ENCODE measurements around the gene ZNF367. TPM values are rescaled to one million over a fixed set of nuclear protein-coding genes. Genes with fewer than 3 reads are reported as not detected.

Gene ZNF367
- total and polyA plus RNA-seq, 4 donors = 1.0 to 3.3 (median 2.1) TPM

DNA sequence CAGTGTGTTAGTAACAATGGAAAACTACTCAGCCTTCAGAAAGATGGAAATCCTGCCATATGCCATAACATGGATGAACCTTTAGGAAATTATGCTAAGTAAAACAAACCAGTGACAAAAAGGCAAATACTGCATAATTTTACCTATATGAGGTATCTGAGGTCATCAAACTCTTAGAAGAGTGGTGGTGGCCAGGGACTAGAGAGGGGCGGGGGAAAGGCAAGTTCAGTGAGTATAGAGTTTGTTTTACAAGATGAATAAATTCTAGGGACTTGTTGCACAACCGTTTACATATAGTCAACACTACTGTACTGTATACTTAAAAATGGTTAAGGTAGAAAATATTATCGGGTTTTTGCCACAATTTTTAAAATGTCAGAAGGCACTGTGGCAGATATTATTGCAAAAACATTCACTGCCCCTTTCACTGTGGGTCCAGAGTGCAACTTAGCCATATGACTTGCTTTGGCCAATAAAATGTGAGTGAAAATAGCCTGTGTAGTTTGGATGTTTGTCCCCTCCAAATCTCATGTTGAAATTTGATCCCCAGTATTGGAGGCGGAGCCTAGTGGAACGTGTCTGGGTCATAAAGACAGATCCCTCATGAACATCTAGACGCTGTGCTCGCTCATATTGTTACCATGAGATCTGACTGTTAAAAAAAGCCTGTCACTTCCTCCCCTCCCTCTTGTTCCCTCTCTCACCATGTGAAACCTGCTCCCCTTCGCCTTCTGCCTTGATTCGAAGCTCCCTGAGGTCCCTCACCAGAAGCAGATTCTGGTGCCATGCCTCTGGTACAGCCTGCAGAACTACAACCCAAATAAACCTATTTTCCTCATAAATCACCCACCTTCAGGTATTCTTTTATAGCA lies 9.5 kb downstream of the ZNF367 start:
- no peak overlapping the region for H3K9ac ChIP-seq (ENCODE audit: insufficient read depth in 1 of 2, low read length in 2 of 2)
- no peaks in the 10 kb centered on the region for H3K27me3 ChIP-seq (ENCODE audit: control insufficient read depth in 3 of 3, insufficient read depth in 3 of 3, low read length in 2 of 3)
- no peak overlapping the region for H3K4me3 ChIP-seq
- TF ChIP-seq, protein P1, sequence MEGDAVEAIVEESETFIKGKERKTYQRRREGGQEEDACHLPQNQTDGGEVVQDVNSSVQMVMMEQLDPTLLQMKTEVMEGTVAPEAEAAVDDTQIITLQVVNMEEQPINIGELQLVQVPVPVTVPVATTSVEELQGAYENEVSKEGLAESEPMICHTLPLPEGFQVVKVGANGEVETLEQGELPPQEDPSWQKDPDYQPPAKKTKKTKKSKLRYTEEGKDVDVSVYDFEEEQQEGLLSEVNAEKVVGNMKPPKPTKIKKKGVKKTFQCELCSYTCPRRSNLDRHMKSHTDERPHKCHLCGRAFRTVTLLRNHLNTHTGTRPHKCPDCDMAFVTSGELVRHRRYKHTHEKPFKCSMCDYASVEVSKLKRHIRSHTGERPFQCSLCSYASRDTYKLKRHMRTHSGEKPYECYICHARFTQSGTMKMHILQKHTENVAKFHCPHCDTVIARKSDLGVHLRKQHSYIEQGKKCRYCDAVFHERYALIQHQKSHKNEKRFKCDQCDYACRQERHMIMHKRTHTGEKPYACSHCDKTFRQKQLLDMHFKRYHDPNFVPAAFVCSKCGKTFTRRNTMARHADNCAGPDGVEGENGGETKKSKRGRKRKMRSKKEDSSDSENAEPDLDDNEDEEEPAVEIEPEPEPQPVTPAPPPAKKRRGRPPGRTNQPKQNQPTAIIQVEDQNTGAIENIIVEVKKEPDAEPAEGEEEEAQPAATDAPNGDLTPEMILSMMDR (IDR thresholded peaks at IDR 0.05; ENCODE audit: control extremely low read depth, extremely low read depth) = no peak
- H3K36me3 ChIP-seq (ENCODE audit: control insufficient read depth in 4 of 4, insufficient read depth in 4 of 4, low read length in 4 of 4) = peaks cover 0 to 6% (median 0%) of the 10 kb centered on the region in 4 donors
- no peak overlapping the region for H3K27ac ChIP-seq (ENCODE audit: low read depth in 1 of 2, low read length in 1 of 2)
- ATAC-seq (ENCODE audit: insufficient read depth, low FRiP score) = no peak
- H3K4me1 ChIP-seq (ENCODE audit: control insufficient read depth in 5 of 5, insufficient read depth in 5 of 5, low read length in 5 of 5) = no peaks in the 10 kb centered on the region
- H3K9me3 ChIP-seq (ENCODE audit: control insufficient read depth in 4 of 4, insufficient read depth in 3 of 4, low read length in 3 of 4) = no peaks in the 10 kb centered on the region
- 80 to 81% methylated on average over 9 of the region's 9 CpGs for WGBS, 2 donors
- no peak for DNase-seq

DNA sequence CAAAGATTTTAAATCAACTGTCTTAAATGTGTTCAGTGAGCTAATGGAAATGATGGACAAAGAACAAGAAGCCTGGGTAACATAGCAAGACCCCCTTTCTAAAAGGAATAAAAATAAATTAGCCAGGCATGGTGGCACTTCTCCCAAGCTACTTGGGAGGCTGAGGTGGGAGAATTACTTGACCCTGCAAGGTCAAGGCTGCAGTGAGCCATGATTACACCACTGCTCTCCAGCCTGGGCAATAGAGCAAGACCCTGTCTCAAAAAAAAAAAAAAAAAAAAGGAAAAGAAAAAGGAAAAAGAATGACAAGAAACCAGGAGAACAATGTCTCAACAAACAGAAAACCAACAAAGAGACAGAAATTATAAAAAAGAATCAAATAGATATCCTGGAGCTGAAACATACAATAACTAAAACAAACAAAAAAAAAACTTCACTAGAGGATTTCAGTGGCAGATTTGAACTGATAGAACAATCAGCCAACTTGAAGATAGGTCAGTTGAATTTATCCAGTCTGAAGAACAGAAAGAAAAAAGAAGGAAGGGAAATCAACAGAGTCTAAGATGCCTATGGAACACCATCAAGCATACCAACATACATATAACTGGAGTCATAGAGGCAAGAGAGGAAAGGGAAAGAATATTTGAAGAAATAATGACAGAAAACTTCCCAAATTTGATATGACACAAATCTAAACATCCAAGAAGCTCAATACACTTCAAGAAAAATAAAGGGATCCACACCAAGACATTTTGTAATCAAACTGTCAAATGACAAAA lies 17.8 kb downstream of the ZNF367 start:
- Histone ChIP-seq H3K27ac (ENCODE audit: low read depth in 1 of 2, low read length in 1 of 2) (no peak overlapping the region), H3K4me3 (no peak overlapping the region), H3K36me3 (ENCODE audit: control insufficient read depth in 4 of 4, insufficient read depth in 4 of 4, low read length in 4 of 4) (peaks cover 0 to 5% (median 0%) of the 10 kb centered on the region in 4 donors), H3K27me3 (ENCODE audit: control insufficient read depth in 3 of 3, insufficient read depth in 3 of 3, low read length in 2 of 3) (no peaks in the 10 kb centered on the region), H3K4me1 (ENCODE audit: control insufficient read depth in 5 of 5, insufficient read depth in 5 of 5, low read length in 5 of 5) (peaks cover 0 to 5% (median 0%) of the 10 kb centered on the region in 5 donors), H3K9me3 (ENCODE audit: control insufficient read depth in 4 of 4, insufficient read depth in 3 of 4, low read length in 3 of 4) (no peaks in the 10 kb centered on the region), H3K9ac (ENCODE audit: insufficient read depth in 1 of 2, low read length in 2 of 2) (no peak overlapping the region)
- ATAC-seq (ENCODE audit: insufficient read depth, low FRiP score) = no peak
- DNase-seq = no peak
- TF ChIP-seq, protein P1 (IDR thresholded peaks at IDR 0.05; ENCODE audit: control extremely low read depth, extremely low read depth) = no peak

DNA sequence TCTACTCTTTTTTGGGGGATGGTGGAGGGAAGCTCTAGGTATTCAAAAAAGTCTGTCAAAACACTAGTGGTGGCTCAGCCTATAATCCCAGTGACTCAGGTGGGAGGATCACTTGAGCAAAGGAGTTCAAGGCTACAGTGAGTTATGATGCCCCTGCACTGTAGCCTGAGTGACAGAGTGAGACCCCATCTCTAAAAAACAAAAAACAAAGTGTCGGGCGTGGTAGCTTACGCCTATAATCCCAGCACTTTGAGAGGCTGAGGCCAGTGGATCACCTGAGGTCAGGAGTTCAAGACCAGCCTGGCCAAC lies 18.9 kb downstream of the ZNF367 start:
- no peak for ATAC-seq (ENCODE audit: insufficient read depth, low FRiP score)
- H3K36me3 ChIP-seq (ENCODE audit: control insufficient read depth in 4 of 4, insufficient read depth in 4 of 4, low read length in 4 of 4) = peaks cover 0 to 5% (median 0%) of the 10 kb centered on the region in 4 donors
- no peak for DNase-seq
- peaks cover 0 to 5% (median 0%) of the 10 kb centered on the region in 5 donors for H3K4me1 ChIP-seq (ENCODE audit: control insufficient read depth in 5 of 5, insufficient read depth in 5 of 5, low read length in 5 of 5)
- no peak overlapping the region for H3K27ac ChIP-seq (ENCODE audit: low read depth in 1 of 2, low read length in 1 of 2)
- no peak overlapping the region for H3K9ac ChIP-seq (ENCODE audit: insufficient read depth in 1 of 2, low read length in 2 of 2)
- H3K27me3 ChIP-seq (ENCODE audit: control insufficient read depth in 3 of 3, insufficient read depth in 3 of 3, low read length in 2 of 3) = no peaks in the 10 kb centered on the region
- TF ChIP-seq, protein P1 (IDR thresholded peaks at IDR 0.05; ENCODE audit: control extremely low read depth, extremely low read depth) = no peak
- 85 to 87% methylated on average over 3 of the region's 3 CpGs for WGBS, 2 donors
- H3K9me3 ChIP-seq (ENCODE audit: control insufficient read depth in 4 of 4, insufficient read depth in 3 of 4, low read length in 3 of 4) = no peaks in the 10 kb centered on the region
- no peak overlapping the region for H3K4me3 ChIP-seq

Data from lung (tissue), 12 donors.